ENCODE results near the gene R3HDM4.

DNA sequence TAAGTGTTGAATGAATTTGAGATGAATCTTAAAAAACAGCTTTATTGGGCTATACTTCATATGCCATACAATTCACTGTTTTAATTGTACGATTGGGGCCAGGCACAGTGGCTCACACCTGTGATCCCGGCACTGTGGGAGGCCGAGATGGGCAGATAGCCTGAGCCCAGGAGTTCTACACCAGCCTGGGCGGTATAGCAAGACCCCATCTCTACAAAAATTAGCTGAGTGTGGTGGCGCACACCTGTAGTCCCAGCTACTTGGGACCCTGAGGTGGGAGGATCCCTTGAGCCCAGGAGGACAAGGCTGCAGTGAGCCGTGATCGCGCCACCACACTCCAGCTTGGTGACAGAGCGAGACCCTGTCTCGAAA is 23.1 kb upstream of the R3HDM4 start:
- TF ChIP-seq EP300 (IDR thresholded peaks at IDR 0.05) = no peak
- TF ChIP-seq, protein P1, sequence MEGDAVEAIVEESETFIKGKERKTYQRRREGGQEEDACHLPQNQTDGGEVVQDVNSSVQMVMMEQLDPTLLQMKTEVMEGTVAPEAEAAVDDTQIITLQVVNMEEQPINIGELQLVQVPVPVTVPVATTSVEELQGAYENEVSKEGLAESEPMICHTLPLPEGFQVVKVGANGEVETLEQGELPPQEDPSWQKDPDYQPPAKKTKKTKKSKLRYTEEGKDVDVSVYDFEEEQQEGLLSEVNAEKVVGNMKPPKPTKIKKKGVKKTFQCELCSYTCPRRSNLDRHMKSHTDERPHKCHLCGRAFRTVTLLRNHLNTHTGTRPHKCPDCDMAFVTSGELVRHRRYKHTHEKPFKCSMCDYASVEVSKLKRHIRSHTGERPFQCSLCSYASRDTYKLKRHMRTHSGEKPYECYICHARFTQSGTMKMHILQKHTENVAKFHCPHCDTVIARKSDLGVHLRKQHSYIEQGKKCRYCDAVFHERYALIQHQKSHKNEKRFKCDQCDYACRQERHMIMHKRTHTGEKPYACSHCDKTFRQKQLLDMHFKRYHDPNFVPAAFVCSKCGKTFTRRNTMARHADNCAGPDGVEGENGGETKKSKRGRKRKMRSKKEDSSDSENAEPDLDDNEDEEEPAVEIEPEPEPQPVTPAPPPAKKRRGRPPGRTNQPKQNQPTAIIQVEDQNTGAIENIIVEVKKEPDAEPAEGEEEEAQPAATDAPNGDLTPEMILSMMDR (IDR thresholded peaks at IDR 0.05) = no peak
- TF ChIP-seq POLR2A (IDR thresholded peaks at IDR 0.05) = no peak
